Renal cortical epithelial cell (primary cell): ENCODE results near the gene BMP8A. TPM values are rescaled to one million over a fixed set of nuclear protein-coding genes. Genes with fewer than 3 reads are reported as not detected.
A peak's percentile ranks its signal among the peaks of the same experiment; 100 is the strongest.

ENCODE experiments used
- DNase-seq: peaks from one replicate; pipeline ENCODE4 v3.0.0-alpha.2; 2011; ENCODE audit warnings: low read depth
- total RNA-seq: library from RNA; depleted of rRNA; stranded (reverse); fragments of >200 nt; gene quantifications from 2 replicates; pipeline ENCODE4 v1.2.3, GENCODE V29; 2014

Gene BMP8A
- total RNA-seq, 1 donor from 2014 or later: 0.10 TPM

DNA sequence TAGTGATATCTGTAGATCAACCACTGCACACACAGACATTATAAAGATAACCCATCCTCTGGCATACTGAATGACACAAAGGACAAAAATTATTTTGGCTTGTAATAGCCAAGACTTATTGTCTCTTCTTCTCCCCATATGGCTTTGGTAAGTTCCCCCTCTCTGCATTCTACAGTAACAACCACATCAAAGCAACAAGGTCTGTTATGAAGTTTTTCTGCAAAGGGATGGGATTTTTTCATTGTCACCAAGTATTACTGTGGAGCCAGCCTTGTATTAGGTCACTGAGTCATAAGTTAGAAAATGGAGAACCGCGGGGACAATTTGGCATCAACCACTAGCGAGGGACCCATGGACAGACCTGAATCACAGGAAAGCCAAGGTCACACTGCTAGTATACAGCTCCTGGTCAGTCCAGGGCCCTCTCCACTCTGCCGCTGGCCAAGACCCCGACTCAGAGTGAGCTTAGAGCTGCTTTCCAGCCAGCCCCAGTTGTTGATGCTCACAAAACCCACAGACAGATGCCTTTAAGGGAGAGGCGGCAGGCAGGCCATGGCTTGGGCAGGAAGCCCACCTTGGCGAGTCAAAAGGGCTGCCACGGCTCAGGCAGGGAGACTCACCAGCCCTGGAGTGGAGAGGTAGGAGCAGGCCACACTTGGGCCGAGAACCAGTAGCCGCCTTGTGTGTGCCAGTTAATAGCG, 79.2 kb downstream of the BMP8A start:
- DNase-seq: no peak

DNA sequence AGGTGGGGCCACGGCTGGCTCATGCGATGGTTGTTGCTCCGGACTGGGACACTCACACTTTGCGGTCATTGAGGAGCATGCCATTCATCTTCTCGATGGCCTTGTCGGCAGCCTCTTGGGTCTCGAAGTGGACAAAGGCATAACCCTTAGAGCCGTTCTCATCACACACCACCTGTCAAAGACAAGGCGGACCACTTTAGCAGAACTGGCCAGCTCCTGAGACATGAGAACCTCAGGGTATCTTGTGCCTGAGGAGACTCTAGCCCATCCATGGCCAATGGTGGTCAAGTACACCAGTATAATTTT, 79.7 kb downstream of the BMP8A start:
- no peak for DNase-seq

DNA sequence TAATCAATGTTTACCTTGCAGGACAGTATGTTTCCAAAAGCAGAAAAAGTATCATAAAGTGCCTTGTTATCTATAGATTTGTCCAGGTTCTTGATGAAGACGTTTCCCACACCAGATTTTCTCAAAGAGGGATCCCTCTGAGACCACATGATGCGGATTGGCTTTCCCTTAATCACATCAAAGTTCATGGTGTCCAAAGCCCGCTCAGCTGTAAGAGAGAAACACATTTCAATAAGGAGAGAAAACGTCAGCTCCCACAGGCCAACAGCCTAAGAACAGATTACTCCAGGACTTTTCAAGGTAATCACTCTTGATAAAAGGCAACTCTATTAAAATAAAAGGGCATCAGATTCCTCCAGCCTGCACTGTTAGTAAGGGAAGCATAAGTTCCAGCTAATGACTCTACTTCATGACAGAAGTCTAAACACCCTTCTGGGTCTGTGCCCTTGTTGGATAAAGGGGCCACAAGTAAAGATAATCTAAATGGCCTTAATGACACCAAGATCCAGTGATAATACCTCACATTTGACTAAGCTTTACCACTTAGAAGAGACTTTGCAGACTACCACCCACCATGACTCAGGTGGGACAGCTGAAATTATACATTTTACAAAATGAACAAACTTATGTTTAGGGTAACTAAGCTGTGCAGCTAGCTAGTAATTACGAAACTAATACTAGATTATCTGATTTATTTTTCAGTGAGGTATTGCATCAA, 81.1 kb downstream of the BMP8A start:
- DNase-seq: no peak

DNA sequence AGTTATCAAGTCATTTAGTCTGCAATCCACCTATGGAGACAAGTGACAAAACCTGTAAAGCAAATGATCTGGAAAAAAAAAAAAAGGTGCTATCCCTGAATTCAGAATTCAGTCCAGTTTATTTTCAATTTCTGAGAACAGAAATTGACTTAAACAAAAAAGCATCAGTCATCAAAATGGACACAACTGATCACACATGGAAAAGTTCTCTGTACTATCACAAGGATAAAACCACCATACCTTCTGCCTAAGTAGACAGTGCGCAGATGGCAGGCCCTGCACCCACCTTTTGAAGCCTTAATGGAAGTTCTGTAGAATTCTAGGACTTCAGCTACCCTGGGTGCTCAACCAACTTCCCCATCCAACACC, 81.6 kb downstream of the BMP8A start:
- DNase-seq: no peak

DNA sequence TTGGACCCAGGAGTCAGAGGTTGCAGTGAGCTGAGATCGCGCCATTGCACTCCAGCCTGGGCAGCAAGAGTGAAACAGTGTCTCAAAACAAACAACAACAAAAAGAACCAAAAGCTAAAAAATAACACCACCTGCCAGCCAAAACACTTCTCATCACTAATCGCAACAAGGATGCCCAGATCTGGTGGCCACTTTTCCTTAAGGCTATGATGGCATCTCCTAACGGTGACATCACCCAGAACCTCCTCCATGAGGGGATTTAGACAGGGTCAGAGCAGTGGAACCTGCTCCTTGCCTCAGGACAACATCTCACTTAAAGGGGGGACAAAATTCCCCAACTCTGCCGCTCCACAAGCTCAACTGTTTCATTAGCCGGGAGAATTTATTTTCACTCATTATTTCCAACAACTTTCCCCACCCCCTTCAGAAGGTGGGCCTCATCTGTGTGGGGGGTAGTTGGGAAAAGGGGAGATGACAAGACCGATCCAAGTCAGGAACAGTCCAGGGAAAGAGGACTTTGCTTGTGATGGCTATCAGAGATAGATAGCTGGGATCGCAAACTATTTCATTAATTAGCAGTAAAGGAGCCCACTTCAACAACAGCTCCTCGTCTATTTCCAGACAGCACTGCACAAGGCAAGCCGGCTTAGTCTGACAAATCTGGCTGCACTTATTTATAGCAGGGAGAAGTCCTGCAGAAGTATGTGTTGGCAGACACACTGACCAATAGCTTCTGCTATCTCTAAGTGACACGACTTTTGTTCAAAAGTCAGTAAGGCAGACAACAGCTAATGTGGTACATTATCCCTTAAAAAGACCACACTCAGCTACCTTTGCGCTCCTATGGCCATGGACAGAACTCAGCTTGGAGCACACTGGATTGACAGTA, 82.5 kb downstream of the BMP8A start:
- peak; percentile 19 for DNase-seq

DNA sequence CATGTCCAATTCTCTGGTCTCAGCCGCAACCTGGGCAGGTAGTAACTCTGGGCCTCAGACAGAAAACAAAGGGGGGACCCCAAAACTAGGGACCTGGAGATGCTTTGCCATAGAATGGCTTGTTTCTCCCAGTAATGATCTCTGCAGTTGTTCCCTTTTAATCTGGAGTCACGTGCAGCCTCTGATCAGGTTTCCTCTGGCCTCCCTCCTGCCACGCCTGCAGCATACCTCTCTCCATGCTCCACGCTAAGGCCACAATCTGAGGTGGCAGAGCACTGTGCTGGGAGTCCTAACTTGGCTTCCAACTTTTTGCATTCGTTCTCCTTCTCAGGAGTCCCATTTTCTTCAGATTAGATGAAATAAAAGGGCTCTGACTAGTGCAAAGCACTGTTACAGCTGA, 83.2 kb downstream of the BMP8A start:
- no peak for DNase-seq

Other genes with a start within 250 kb of the BMP8A start
- gene PABPC4, start 85.2 kb downstream of the BMP8A start, total RNA-seq: 131 and 248 TPM in 2 replicates
- 0.10 TPM in 1 of 2 replicates, not detected in the other for gene HEYL, start 148.0 kb downstream of the BMP8A start, total RNA-seq
- gene NT5C1A, start 180.5 kb downstream of the BMP8A start, total RNA-seq: 0.94 TPM in 1 of 2 replicates, not detected in the other
- 0.17 and 4.4 TPM in 2 replicates for gene HPCAL4, start 199.8 kb downstream of the BMP8A start, total RNA-seq
- 35.1 and 39.9 TPM in 2 replicates for gene PPIE, start 247.2 kb downstream of the BMP8A start, total RNA-seq